Measurements from ENCODE around the gene FBXO42.
"Not testable (repeated sequence)": the region's sequence is repeated elsewhere in the genome, so short reads cannot be mapped to it uniquely, and the experiment has no call there.

FBXO42 gene

DNA sequence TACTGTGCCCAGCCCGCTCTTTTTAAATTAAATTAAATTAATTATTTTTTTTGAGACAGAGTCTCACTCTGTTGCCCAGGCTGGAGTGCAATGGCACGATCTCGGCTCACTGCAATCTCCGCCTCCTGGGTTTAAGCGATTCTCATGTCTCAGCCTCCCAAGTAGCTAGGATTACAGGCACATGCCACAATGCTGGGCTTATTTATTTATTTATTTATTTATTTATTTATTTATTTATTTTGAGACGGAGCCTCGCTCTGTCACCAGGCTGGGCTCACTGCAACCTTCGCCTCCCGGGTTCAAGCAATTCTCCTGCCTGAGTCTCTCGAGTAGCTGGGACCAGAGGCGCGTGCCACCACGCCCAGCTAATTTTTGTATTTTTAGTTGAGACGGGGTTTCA is 129.6 kb downstream of the FBXO42 start:
- not testable (repeated sequence) for H3K4me3 ChIP-seq (ENCODE audit: low read depth, low read length)

DNA sequence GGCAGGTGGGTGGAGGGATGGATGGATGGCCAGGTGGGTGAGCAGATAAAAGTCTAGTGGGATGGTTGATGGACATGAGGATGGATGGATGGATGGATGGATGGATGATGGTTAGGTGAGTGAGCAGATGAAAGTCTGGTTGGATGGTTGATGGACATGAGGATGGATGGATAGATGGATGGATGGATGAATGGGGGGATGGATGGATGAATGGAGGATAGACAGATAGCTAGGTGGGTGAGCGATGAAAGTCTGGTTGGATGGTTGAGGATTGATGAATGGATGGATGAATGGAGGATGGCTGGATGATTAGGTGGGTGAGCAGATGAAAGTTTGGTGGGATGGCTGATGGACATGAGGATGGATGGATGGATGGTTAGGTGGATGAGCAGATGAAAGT is 130.8 kb downstream of the FBXO42 start:
- no peak overlapping the region for H3K4me3 ChIP-seq (ENCODE audit: low read depth, low read length)

DNA sequence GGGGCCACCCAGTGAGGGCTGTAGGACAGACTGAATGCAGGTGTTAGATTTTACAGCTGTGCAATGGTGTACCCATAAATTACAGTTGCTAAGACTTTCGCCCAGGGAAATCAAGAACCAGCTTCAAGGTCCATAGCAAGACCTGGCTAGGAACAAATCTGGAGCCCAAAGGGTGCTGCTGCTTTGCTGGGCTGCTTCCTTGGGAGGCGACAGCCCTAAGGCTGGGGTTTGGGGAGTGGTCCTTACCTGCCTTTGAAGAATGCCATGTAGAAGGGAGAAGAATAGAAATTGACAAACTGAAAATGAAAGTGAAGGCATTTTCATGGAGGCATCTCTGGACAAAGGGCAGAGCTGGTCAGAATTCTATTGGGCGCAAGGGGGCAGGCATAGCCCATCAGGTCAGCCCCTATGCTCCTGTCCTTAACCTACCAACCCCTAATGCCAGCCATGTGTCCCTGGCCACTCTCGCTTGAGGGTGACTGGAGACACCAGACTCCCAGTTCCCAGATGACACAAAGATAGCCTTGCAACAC is 132.2 kb downstream of the FBXO42 start:
- no peak overlapping the region for H3K4me3 ChIP-seq (ENCODE audit: low read depth, low read length)

DNA sequence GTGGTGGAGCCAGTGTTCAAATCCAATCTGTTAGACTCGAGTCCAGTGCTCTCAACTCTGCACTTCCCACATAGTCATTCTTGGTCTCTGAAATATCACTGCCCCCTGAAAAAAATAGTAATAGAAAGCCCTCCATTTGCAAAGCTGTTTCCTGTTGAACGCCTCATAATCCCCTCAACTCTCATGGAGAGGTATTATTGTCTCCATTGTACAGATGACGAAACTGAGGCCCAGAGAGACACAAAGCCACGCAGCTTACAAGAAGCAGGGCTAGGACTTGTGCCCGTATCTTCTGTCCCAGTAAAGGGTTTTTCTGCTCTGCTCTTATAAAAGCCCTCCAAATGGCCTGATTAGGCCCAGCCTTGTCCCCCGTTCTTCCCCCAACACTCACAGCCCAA is 133.6 kb downstream of the FBXO42 start:
- H3K4me3 ChIP-seq (ENCODE audit: low read depth, low read length), result no peak overlapping the region

DNA sequence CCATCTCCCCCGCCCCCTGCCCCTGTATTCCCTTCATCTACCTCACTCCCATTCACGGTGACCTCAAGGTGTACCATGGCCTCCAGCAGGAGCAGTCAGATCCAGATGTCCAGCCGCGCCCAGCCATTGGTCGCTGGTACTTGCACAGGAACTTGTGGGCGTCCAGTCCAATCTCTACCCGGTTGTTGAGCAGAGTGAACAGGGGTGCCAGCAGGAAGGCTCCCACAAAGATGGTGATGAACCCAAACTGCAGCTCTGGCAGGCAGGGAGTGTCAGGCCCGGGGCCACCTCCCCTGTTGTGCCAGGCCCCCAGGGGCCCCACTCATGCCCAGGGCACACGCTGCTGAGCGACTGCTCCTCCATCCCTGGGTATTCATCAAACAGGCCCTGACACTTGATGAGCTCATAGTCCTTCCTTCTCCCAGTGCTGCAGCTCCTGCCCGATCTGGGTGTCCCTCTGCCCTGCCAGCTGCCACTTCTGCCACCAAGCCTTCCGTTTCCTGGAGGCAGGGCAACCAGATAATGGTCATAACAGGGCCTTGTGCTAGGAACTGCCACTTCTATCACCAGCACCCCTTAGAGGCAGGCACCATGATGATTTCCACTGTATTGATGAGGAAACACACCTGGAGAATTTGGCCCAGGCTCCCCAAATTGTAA is 134.1 kb downstream of the FBXO42 start:
- H3K4me3 ChIP-seq (ENCODE audit: low read depth, low read length), result no peak overlapping the region

DNA sequence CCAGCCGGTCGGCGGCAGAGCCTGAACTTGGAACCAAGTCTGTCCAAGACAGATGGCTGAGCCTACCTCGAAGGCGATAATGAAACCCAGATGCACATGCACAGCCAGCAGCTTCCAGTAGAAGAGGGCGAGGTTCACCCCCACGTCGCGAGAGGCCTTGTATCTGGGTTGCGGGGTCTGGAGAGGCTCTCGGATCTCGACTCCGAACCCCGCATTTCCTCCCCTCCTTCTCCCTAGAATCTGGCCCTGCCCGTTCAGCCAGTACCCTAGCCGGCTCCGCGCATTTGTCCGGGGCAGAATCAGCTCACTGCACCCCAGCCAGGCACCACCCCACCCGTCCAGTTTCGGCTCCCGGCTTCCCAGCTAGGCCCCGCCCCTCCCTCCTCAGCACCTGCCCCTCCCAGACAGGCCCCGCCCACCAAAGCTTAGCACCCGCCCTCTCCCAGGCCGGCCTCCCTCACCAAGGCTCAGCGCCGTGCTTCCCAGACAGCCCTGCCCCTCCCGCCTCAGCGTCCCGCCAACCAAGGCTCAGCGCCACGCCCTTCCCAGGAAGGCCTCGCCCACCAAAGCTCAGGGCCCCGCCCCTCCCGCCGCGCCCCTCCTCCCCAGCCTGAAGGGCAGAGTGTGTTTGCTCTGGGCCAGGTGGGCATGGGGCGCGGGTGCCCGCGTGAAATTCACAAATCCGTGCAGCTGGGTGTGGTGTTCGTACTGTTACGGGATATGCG is 135.1 kb downstream of the FBXO42 start:
- H3K4me3 ChIP-seq (ENCODE audit: low read depth, low read length), result peak overlapping the region; percentile 25

DNA sequence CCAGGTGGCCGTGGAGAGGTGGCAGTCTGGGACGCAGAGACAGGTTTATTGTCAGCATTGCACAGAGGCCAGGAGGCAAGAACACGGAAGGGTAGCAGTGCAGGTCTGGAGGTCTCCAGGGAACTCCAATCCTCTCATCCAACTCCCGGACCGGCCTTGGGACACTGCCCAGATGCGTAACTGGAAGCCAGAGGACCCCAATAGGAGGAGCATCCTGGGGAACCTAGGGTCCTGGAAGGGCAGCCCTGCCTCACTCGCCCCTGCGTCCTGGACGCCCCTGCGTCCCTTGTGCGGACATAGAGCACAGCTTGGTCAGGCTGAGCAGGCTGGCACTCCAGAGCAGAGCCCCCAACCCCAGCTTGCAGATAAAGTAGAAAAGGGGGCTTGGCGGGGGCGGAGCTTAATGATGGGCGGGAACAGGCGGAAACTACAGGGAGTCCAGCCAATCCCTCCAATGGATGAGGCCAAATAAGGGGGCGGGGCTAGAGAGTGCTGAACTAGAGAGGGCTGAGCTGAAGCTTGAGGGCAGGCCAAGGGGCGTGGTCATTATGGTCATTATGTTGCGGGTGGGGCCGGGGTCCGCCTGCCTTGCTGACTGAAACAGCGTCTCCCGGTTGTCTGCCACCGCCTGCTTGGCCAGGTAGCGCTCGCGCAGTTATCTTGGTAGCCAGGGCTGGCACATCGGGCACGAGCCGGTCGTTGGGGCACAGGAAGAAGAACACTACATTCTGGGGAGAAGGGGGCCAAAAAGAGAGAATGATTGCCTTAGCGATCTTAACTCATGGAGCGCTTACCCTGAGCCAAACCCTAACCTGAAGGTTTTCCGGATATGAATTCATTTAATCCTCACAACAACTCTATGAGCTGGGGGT is 136.2 kb downstream of the FBXO42 start:
- H3K4me3 ChIP-seq (ENCODE audit: low read depth, low read length), result no peak overlapping the region

DNA sequence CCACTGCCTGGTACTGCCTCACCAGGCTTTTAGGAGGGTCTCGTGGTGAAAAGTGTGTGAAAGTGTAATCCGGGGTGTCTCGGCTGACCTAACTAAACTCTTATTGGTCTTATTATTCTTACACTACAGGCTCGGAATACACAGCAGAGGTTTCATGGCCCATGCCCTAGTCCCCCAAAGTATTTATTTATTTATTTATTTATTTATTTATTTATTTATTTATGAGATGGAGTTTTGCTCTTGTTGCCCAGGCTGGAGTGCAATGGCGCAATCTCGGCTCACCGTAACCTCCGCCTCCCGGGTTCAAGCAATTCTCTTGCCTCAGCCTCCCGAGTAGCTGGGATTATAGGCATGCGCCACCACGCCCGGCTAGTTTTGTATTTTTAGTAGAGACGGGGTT is 137.0 kb downstream of the FBXO42 start:
- H3K4me3 ChIP-seq (ENCODE audit: low read depth, low read length), result not testable (repeated sequence)

DNA sequence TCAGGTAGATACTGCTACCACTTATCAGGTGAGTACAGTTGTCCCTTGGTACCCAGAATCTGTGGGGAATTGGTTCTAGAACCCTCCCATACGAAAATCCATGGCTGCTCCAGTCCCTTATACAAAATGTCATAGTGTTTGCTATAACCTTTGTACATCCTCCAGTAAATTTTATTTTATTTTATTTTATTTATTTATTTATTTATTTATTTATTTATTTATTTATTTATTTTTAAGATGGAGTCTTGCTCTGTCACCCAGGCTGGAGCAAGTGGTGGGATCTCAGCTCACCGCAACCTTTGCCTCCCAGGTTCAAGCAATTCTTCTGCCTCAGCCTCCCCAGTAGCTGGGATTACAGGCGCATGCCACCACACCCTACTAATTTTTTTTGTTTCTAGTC is 138.7 kb downstream of the FBXO42 start:
- H3K4me3 ChIP-seq (ENCODE audit: low read depth, low read length), result not testable (repeated sequence)

DNA sequence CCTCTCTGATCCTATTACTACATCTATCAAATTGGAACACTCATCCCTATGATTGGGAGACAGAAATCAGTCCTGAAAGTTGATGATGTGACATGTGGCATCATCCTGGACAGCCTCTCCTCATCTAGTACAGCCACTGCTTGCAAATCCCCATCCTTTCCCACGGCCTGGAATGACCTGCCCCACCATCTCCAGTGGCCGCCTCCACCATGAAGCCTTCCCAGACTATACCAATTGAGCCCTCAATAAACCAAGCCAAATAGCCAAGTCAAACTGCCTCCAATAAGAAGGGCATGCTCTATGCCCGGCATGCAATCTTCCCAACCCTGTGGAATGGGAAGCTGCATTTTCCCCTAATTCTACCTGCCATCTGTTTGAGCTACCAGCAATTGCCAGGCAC is 139.3 kb downstream of the FBXO42 start:
- no peak overlapping the region for H3K4me3 ChIP-seq (ENCODE audit: low read depth, low read length)

DNA sequence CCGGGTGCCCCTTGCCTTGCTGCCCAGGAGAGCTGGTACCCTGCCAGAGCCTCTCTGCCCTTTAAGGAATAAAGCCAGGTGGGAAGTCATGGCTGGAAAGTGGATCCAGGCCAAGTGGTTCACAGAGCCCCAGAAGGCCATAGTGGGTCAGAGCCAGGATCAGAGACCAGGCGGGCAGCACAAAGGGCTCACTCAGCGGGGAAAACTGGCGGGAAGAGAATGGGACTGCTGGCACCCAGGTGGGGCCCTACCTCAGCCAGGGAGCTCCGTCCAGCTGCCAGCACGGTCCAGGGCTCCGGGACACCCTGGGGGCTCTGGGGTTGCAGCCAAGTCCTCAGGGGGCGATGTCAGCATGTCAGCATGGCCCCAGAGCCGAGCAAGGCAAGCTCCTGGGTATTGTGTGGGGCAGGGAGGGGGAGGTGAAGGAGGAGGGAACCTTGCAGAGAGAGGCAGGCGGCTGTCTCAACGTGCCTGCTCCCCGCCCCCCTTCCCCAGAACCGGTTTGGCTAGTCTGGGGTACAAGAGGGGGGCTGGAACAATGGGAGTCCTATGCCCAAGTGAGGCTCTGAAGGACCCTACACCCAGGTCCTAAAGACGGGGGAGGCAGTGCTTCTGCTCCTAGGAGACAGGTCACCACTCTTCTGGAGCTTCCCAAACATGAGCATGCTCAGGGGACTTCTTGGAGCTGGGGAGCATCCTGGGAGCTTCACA is 139.9 kb downstream of the FBXO42 start, which contains the start of gene ARHGEF19:
TSS of gene ARHGEF19 (minus strand) at position 402 of the 711 bp plus-strand sequence. CDS start 3,598 bp downstream, outside the sequence.
- H3K4me3 ChIP-seq (ENCODE audit: low read depth, low read length), result peak within 1 kb of the TSS; percentile 44

DNA sequence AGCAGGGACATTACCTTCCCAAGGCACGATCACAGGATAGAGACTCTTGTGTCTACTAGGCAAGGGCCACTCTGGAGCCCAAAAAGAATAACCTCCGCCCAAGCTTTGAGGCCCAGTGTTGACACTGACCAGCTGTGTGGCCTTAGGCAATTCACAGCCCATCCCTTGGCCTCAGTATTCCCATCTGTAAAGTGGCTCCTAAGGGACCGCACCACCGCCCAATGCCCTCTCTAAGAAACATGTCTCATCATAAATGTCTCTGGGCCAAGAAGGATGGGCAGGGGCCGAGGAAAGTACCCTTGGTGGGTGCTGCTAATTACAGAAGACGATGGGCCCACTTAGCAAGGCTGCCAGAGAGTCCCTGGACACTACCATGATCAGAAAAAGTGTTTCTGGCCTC is 140.5 kb downstream of the FBXO42 start:
- H3K4me3 ChIP-seq (ENCODE audit: low read depth, low read length), result peak overlapping the region; percentile 44

DNA sequence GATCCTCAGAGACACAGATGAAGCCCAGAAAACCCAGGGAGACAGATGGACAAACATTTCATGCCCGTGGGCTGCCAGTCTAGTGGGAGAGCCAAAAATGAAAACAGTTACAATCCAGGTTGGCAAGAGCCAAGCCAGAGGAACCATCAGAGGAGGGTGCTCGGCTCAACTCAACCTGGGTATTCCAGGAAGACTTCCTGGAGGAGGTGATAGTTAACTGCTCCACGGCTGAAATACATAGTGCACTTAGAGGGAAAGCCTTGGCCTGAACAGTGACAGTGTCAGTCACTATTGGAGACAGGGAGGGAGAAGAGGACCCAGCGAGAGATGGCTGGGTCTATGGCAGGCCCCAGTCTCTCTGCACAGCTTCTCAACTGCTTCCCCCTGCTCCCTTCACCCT is 141.7 kb downstream of the FBXO42 start:
- H3K4me3 ChIP-seq (ENCODE audit: low read depth, low read length), result no peak overlapping the region

DNA sequence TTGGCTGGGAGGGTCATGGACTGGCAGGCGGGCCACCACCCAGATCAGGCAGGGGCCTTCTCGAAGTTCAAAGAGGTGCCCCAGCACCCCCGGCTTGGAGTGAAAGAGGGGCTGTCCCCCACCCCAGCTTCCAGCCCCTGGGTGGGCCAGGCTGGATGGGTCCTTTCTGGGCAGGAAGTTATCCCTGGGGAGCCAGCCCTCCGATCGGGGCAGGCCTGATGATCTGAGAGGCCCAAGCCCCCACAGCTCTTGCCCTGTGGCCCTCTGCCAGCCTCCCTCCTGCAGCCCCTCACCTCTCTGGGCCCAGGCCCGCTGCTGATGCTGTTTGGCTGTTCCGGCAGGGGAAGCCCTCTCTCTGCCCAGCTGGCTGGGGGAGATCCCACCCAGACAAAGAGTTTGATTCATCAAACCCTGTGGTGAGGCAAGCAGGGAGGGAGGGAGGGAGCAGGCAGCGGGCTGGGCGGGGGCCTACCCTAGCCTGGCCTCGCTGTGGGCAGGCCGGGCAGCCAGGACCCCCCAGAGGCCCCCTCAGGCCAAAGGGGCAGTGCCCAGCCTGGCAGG is 142.4 kb downstream of the FBXO42 start:
- no peak overlapping the region for H3K4me3 ChIP-seq (ENCODE audit: low read depth, low read length)

DNA sequence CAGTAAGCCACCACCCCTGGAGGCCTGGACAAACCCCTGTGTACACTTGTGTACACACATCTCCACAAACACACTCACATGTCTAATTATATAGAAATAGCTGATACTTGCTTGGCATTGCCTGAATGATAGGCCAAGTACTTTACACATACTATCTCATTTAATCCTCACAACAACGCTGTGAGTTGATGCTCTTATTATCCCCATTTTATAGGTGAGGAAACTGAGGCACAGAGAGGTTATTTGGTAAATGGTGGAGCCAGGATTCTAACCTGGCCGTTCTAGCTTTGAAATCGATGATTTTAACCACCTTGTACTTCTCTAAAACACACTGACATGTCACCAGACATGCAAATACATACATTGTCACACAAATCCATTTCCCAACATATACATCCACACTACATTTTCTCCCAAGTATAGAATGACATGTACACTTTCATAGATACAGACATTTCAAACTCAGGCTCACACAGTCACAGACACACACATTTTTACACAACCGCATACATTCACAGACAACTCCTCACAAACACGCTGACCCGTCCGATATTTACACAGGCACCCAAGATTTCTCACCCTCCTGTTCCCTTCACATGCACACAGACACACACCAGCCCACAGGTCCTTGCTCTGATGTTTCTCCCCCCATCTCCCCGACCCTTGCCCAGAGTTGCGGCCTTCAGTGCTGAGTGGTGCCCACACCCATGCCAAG is 143.0 kb downstream of the FBXO42 start:
- no peak overlapping the region for H3K4me3 ChIP-seq (ENCODE audit: low read depth, low read length)

DNA sequence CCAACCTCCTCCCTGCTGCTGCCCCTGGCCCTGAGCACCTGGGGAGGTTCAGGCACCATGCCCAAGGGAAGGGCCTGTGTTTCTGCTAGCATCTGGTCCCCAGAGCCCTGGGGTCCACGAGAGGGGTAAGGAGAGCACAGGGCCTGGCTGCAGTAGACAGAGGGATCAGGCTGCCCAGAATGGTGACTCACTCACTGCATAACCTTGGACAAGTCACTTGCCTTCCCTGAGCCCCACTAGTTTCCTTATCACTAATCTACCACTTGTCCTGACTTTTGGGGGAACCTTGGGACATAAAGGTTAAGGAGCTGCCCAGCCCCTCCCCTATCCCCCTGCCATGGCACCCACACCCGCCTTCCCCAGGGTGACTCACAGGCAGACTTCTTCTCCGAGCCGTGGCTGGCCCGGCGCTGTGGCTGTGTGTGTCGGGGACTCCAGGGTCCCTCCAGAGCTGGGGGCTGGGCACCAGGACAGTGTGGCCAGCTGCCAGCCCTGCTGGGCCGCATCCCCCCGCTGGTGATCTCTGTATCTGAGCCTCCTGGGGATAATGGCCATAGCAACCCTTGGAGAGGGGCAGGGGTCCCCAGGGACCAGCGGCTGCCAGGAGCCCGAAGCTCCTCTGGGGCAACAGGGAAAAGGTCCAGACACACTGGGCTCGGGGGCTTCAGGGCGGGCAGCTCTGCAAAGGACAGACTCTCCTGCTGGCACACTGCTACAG is 143.9 kb downstream of the FBXO42 start:
- H3K4me3 ChIP-seq (ENCODE audit: low read depth, low read length), result no peak overlapping the region

DNA sequence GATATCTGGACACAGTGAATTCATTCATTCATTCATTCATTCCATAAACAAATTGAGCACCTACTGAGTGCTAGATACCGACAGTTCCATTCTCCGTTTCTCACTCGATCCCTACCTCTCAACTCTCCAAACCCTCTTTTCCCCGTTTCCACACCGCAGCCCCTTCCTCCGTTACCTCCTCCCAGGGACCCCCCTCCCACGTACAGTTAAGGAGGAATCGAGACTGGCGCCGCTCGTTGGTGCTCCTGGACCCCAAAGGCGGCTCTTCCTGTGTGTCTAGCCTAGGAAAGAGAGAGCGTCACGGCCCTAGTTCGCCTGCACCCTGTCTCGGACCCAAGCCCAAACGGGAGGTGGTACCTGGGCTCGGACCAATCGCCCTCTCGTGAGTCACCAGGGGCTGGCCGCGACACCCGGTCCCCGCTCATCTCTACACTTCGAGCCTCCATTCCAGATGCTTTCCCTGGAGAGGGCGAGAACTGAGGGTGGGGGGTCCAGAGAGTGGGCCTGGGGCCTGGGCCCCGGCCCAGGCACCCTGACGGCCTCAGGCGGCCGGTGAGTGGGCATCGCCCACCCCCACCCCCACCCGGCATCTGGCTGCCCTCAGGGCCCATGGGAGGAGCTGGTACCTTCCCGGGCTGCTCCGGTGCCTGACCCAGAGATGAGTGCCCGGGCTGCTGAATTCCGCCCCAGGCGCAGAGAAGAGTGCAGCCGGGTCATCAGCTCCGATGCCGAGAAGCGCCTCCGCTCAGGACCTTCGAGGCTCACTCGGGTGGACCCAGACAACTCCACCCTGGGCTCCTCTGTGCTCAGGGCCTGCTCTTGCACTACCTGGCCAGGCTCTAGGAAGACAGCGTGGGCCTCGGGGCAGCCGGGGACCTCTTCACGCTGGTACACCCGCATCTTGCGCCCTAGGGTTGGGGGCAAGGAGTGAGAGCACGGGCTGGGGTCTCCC is 144.7 kb downstream of the FBXO42 start:
- H3K4me3 ChIP-seq (ENCODE audit: low read depth, low read length), result peak overlapping the region; percentile 43
